Activated naive CD8-positive, alpha-beta T cell treated with anti-CD3 and anti-CD28 coated beads, Interleukin-2, amount 50 U/mL, for 24 hours (primary cell): ENCODE results near the gene RPL9.
"Not testable (repeated sequence)": the region's sequence is repeated elsewhere in the genome, so short reads cannot be mapped to it uniquely, and the experiment has no call there.

Source experiments
- ATAC-seq: fragments of 150-1000 bp; cut with Tn5 transposase; one replicate; pipeline ENCODE4 v1.10.0; 2021
- DNase-seq: peaks from one replicate; pipeline ENCODE4 v3.0.0; 2021
- H3K27ac Mint-ChIP-seq: one replicate; pipeline ENCODE4 v1.8.0; 2021; ENCODE audit warnings: mild to moderate bottlenecking, mixed read lengths
- H3K27me3 Mint-ChIP-seq: one replicate; pipeline ENCODE4 v1.8.0; 2021; ENCODE audit warnings: mixed read lengths
- H3K36me3 Mint-ChIP-seq: one replicate; pipeline ENCODE4 v1.8.0; 2021; ENCODE audit warnings: low read depth, mixed read lengths
- H3K4me1 Mint-ChIP-seq: one replicate; pipeline ENCODE4 v1.8.0; 2021; ENCODE audit warnings: mixed read lengths
- H3K4me3 Mint-ChIP-seq: one replicate; pipeline ENCODE4 v1.8.0; 2021; ENCODE audit warnings: mild to moderate bottlenecking, moderate library complexity, mixed read lengths
- H3K9me3 Mint-ChIP-seq: one replicate; pipeline ENCODE4 v1.8.0; 2021; ENCODE audit warnings: mixed read lengths

Gene RPL9

DNA sequence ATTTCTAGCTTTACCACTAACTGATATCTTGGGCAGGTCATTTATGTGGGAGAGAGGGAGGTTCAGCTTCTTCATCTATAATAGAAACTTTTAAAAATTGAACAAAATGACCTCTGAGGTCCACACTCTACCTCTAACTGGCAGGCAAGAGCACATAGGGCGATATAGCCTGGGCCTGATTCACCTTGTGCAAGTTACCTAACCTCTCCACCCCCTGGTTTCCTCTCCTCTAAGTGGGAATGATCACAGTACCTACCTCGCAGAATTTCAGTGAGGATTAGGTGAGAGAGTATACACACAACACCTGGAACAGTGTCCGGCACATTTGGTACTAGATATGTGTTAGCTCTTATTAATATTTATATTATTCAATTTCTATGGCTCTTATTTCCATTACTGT is 36.5 kb downstream of the RPL9 start:
- Mint-ChIP-seq H3K27me3 (no peaks in the 10 kb centered on the region), H3K4me3 (no peak overlapping the region), H3K27ac (no peak overlapping the region), H3K9me3 (no peaks in the 10 kb centered on the region), H3K4me1 (no peaks in the 10 kb centered on the region), H3K36me3 (no peaks in the 10 kb centered on the region)
- no peak for ATAC-seq
- no peak for DNase-seq

DNA sequence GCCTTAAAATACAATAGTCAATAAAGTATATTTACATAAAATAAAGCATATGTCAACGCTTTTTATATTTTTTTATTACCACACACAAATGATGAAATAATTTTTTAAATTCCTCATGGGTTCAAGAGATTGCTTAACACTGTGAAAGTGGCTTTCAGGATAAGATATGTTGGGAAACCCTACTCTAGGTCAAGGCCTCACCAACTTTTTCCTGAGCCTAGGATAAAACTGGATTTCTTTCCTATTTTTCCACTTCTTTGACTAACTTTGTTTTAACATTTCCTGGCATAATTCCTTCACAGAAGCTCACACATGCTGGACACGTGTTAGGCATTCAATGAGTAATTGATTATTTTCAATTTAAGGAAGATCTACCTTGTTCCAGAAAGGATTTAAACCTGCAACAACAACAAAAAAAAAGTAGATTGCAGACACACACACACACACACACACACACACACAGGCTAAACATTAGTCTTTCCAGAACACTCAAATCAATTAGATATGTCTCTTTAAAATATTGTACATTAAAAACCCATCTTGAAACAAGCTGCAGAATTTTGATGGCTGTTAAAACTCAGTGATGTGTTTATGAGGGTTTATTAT is 42.9 kb downstream of the RPL9 start:
- Mint-ChIP-seq H3K27ac (no peak overlapping the region), H3K27me3 (no peaks in the 10 kb centered on the region), H3K4me1 (no peaks in the 10 kb centered on the region), H3K36me3 (no peaks in the 10 kb centered on the region), H3K9me3 (no peaks in the 10 kb centered on the region), H3K4me3 (no peak overlapping the region)
- ATAC-seq: no peak
- no peak for DNase-seq

DNA sequence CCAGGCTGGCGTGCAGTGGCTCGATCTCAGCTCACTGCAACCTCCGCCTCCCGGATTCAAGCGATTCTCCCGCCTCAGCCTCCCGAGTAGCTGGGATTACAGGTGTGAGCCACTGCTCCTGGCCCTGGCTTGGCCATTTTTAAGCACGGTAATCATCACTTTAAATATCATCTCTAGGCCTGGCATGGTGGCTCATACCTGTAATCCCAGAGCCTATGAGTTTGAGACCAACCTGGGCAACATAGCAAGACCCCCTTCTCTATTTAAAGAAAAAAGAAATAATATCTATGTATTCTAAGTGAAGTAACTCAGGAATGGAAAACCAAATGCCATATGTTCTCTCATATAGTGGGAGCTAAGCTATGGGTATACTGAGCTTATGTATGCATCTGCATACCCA is 47.2 kb downstream of the RPL9 start:
- DNase-seq, H3K27ac Mint-ChIP-seq, H3K4me3 Mint-ChIP-seq, H3K27me3 Mint-ChIP-seq, H3K9me3 Mint-ChIP-seq, H3K36me3 Mint-ChIP-seq, H3K4me1 Mint-ChIP-seq, ATAC-seq: not testable (repeated sequence)

DNA sequence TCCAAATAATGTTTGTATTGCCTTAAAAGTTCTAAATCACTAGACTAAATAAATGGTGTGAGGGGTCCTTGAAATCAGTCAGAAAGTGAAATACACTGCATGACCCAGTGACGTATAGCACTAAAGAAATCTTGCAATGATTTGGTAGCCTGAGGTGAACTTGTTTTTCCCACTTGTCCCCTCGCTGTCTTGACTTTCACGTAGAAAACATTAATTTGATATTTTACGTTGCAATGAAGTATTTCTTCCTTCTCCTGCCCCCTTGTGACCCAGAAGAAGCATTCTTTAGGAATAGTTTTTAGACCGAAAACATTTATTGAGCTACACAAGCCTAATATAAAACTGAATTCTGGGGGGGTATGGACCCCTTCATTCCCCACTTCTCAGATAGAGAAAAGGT is 48.3 kb downstream of the RPL9 start:
- no peak overlapping the region for H3K27ac Mint-ChIP-seq
- peaks cover 3% of the 10 kb centered on the region for H3K27me3 Mint-ChIP-seq
- ATAC-seq: no peak
- H3K4me3 Mint-ChIP-seq: no peak overlapping the region
- H3K9me3 Mint-ChIP-seq: no peaks in the 10 kb centered on the region
- H3K36me3 Mint-ChIP-seq: no peaks in the 10 kb centered on the region
- no peak for DNase-seq
- H3K4me1 Mint-ChIP-seq: no peaks in the 10 kb centered on the region

DNA sequence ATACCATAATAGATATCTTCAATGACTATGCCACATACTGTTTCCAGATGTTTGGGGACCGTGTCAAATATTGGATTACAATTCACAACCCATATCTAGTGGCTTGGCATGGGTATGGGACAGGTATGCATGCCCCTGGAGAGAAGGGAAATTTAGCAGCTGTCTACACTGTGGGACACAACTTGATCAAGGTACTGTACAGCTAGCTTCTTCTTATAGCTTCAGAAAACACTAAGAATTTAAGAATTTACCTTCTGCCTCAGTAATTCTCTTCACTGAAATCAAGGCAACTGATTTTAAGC is 51.2 kb downstream of the RPL9 start:
- Mint-ChIP-seq H3K9me3 (no peaks in the 10 kb centered on the region), H3K27ac (no peak overlapping the region), H3K4me1 (no peaks in the 10 kb centered on the region), H3K36me3 (no peaks in the 10 kb centered on the region), H3K4me3 (no peak overlapping the region), H3K27me3 (peaks cover 3% of the 10 kb centered on the region)
- ATAC-seq (no peak), DNase-seq (no peak)

DNA sequence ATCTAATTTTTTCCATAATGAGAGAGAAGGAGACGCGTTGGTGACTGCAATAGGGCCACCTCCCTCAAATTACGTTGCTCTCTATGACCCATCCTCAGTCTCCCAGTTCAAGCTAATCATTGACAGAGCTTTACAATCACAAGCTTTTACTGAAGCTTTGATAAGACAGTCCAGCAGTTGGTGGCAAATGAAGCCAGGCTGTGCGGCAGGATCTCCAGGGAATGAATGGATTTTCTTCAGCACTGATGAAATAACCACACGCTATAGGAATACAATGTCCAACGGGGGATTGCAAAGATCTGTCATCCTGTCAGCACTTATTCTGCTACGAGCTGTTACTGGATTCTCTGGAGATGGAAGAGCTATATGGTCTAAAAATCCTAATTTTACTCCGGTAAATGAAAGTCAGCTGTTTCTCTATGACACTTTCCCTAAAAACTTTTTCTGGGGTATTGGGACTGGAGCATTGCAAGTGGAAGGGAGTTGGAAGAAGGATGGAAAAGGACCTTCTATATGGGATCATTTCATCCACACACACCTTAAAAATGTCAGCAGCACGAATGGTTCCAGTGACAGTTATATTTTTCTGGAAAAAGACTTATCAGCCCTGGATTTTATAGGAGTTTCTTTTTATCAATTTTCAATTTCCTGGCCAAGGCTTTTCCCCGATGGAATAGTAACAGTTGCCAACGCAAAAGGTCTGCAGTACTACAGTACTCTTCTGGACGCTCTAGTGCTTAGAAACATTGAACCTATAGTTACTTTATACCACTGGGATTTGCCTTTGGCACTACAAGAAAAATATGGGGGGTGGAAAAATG is 51.7 kb downstream of the RPL9 start, which contains the start of gene KLB:
Gene KLB, plus strand, starts transcription at position 168 of the 821 bp plus-strand sequence. Its CDS starts 20 bp downstream, at position 188.
- Mint-ChIP-seq H3K27ac (no peak within 1 kb of the TSS), H3K27me3 (peaks cover 3% of the 10 kb centered on the region)

More for the DNA sequence above, 51.7 kb downstream of the RPL9 start, which contains the start of gene KLB:
- Mint-ChIP-seq H3K4me3 (no peak within 1 kb of the TSS), H3K9me3 (no peaks in the 10 kb centered on the region), H3K36me3 (no peaks in the 10 kb centered on the region), H3K4me1 (no peaks in the 10 kb centered on the region)
- DNase-seq (no peak), ATAC-seq (no peak)
